Kidney tubule cell (primary cell): ENCODE data around the gene CRY2.
"Not testable (repeated sequence)": the region's sequence is repeated elsewhere in the genome, so short reads cannot be mapped to it uniquely, and the experiment has no call there.

Experiments
- DNase-seq: peaks from one replicate; pipeline ENCODE4 v3.0.0-alpha.2; 2018; ENCODE audit warnings: low spot score

The CRY2 gene

GRCh38 chr11:45899448-45900174 lies 52.3 kb downstream of the CRY2 start:
- DNase-seq: peak; percentile 89

DNA sequence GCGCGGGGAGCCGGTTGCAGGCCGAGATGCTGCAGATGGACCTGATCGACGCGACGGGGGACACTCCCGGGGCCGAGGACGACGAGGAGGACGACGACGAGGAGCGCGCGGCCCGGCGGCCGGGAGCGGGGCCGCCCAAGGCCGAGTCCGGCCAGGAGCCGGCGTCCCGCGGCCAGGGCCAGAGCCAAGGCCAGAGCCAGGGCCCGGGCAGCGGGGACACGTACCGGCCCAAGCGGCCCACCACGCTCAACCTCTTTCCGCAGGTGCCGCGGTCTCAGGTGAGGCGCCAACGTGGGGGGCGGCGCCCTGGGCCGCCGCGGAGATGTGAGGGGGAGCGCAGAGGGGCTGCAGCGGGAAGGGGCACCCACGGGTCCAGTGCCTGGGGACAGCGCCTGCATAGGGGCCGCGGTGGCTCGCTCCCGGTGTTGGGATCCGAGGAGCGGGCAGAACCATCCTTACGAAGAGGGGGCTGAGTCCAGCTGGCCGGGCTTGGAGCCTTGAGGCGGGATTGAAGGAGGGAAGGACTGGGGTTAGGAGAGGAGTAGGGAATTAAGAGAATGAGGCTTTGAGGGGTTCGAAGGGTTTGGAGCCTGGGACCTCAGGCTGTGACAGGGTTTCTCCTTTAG lies 53.0 kb downstream of the CRY2 start:
- not testable (repeated sequence) for DNase-seq

- DNase-seq: no peak
These were observed 53.8 kb downstream of the CRY2 start for GRCh38 chr11:45900916-45901617.

DNA sequence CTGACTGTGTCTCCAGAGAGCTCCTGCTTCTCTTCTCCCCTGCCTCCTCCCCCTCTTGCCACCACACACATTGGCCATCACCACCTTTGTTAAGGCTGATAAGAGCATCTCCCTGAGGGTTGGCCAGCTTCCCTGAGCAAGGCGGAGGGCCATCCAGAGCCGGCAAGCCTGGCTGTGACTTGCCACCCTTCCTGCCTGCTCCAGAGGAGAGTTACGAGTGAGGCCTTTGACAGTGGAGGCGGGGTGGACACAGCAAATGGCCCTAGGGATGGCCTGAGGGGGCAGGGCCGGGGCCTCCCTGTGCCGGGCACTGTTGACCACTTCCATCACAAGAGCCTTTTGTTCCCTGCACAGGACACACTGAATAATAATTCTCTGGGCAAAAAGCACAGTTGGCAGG lies 54.4 kb downstream of the CRY2 start:
- no peak for DNase-seq

GRCh38 chr11:45902452-45903380 lies 55.4 kb downstream of the CRY2 start:
- no peak for DNase-seq

DNA sequence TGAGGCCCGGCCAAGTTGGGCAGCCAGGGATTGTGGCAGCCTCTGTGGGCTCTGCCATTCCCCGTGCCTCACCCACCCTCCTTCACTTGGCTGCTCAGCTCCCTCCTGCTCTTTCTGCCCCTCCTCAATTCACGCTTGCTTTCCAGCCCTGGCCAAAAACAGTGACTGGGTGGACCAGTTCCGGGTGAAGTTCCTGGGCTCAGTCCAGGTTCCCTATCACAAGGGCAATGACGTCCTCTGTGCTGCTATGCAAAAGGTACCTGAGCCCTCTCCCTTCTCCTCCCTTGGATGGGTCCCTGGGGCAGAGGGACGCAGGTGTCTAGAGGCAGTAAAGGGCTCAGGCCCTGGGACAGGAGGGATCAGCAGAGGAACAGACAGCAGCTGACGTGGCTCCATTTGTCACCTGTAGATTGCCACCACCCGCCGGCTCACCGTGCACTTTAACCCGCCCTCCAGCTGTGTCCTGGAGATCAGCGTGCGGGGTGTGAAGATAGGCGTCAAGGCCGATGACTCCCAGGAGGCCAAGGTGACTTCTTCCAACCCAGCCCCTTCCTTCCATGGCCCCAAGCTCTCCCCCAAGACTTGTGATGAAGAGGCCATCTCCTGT lies 57.1 kb downstream of the CRY2 start:
- no peak for DNase-seq

- no peak for DNase-seq
These were observed 57.8 kb downstream of the CRY2 start for GRCh38 chr11:45905095-45905494.

- DNase-seq: not testable (repeated sequence)
These were observed 58.3 kb downstream of the CRY2 start for GRCh38 chr11:45905576-45905975.

DNA sequence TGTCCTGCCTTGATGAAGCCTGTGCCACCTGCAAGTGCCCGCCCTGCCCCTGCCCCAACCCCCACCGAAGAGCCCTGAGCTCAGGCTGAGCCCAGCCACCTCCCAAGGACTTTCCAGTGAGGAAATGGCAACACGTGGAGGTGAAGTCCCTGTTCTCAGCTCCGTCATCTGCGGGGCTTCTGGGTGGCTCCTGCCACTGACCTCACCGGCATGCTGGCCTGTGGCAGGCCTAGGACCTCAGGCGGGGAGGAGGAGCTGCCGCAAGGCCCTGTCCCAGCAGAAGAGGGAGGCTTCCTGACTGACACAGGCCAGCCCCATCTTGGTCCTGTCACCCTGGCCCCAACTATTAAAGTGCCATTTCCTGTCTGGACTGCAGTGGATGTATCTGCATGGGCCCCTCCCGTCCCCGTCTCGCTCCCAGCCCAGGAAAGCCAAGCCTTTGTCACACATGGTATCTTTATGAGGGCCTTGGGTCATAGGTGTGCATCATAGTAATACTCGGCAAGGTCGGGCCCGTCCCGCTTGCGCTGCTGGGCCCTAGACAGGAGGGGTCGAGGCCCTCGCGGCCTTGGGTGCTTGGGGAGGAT lies 58.9 kb downstream of the CRY2 start:
- DNase-seq: no peak

GRCh38 chr11:45906965-45907611 lies 59.8 kb downstream of the CRY2 start, which contains the start of gene FREY1:
TSS of gene FREY1 (minus strand) at chr11:45907271. CDS start at chr11:45907245, 26 bp downstream.
- DNase-seq: no peak

GRCh38 chr11:45907911-45908370 lies 60.7 kb downstream of the CRY2 start:
- no peak for DNase-seq

GRCh38 chr11:45909594-45910475 lies 62.6 kb downstream of the CRY2 start:
- DNase-seq: no peak

- DNase-seq: no peak
These were observed 63.3 kb downstream of the CRY2 start for GRCh38 chr11:45910623-45911022.

- DNase-seq: no peak
These were observed 66.2 kb downstream of the CRY2 start for GRCh38 chr11:45913514-45913913.

- DNase-seq: no peak
These were observed 66.8 kb downstream of the CRY2 start for GRCh38 chr11:45913942-45914635.

- DNase-seq: no peak
These were observed 68.2 kb downstream of the CRY2 start for GRCh38 chr11:45915446-45915845.

DNA sequence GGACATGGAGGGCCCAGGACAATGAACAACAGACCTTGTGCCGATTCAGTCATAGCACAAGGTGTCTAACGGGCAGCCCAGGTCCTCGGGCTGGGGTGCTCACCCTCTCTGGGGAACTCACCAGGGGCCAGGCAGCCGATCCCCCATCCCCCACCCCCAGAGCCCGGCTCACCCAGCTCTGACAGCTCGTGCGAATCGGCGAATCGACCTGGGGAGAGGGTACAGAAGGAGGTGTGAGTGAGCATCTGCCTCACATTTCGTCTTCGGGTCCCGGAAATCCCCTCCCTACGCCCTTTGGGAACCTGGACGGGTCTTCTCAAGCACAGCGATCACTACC lies 70.0 kb downstream of the CRY2 start:
- peak; percentile 10 for DNase-seq

- DNase-seq: peak; percentile 99
These were observed 70.5 kb downstream of the CRY2 start, which contains the start of gene PEX16 for GRCh38 chr11:45917623-45918330. TSS of gene PEX16 (minus strand) at chr11:45917877. CDS start at chr11:45917811, 66 bp downstream.
